Measurements from ENCODE around the gene MTIF3. TPM values are rescaled to one million over a fixed set of nuclear protein-coding genes. Genes with fewer than 3 reads are reported as not detected.

The MTIF3 gene
- total RNA-seq, 1 donor from 2014 or later, result 46.1 TPM

GRCh38 chr13:27419328-27419727 lies 31.0 kb downstream of the MTIF3 start:
- peaks cover 7% of the 10 kb centered on the region for H3K27me3 Mint-ChIP-seq (ENCODE audit: unreplicated experiment)

GRCh38 chr13:27415116-27415515 lies 35.2 kb downstream of the MTIF3 start:
- peak overlapping the region; percentile 3 for H3K27ac Mint-ChIP-seq (ENCODE audit: unreplicated experiment)
- no peak for TF ChIP-seq CTCF (IDR thresholded peaks at IDR 0.05; ENCODE audit: partially characterized antibody, unreplicated experiment)
- H3K9me3 Mint-ChIP-seq (ENCODE audit: unreplicated experiment), result peaks cover 3% of the 10 kb centered on the region
- peaks cover 4% of the 10 kb centered on the region for H3K27me3 Mint-ChIP-seq (ENCODE audit: unreplicated experiment)
- peaks cover 20% of the 10 kb centered on the region for H3K4me1 Mint-ChIP-seq (ENCODE audit: low read depth, unreplicated experiment)
- peak overlapping the region; percentile 46 for H3K4me3 Mint-ChIP-seq (ENCODE audit: unreplicated experiment)
- no peak for DNase-seq
- H3K36me3 Mint-ChIP-seq (ENCODE audit: unreplicated experiment), result no peaks in the 10 kb centered on the region

More at GRCh38 chr13:27419328-27419727, 31.0 kb downstream of the MTIF3 start:
- no peak for DNase-seq
- Mint-ChIP-seq H3K4me3 (ENCODE audit: unreplicated experiment) (no peak overlapping the region), H3K27ac (ENCODE audit: unreplicated experiment) (no peak overlapping the region), H3K4me1 (ENCODE audit: low read depth, unreplicated experiment) (peaks cover 16% of the 10 kb centered on the region), H3K9me3 (ENCODE audit: unreplicated experiment) (peaks cover 6% of the 10 kb centered on the region), H3K36me3 (ENCODE audit: unreplicated experiment) (no peaks in the 10 kb centered on the region)
- no peak for TF ChIP-seq CTCF (IDR thresholded peaks at IDR 0.05; ENCODE audit: partially characterized antibody, unreplicated experiment)

GRCh38 chr13:27411341-27411740 lies 39.0 kb downstream of the MTIF3 start:
- H3K9me3 Mint-ChIP-seq (ENCODE audit: unreplicated experiment), result peaks cover 3% of the 10 kb centered on the region
- no peak overlapping the region for H3K27ac Mint-ChIP-seq (ENCODE audit: unreplicated experiment)
- TF ChIP-seq CTCF (IDR thresholded peaks at IDR 0.05; ENCODE audit: partially characterized antibody, unreplicated experiment), result no peak
- DNase-seq, result no peak
- H3K27me3 Mint-ChIP-seq (ENCODE audit: unreplicated experiment), result peaks cover 4% of the 10 kb centered on the region
- H3K4me3 Mint-ChIP-seq (ENCODE audit: unreplicated experiment), result no peak overlapping the region
- no peaks in the 10 kb centered on the region for H3K36me3 Mint-ChIP-seq (ENCODE audit: unreplicated experiment)
- peaks cover 20% of the 10 kb centered on the region for H3K4me1 Mint-ChIP-seq (ENCODE audit: low read depth, unreplicated experiment)

GRCh38 chr13:27409013-27409412 lies 41.4 kb downstream of the MTIF3 start:
- DNase-seq, result no peak
- H3K4me1 Mint-ChIP-seq (ENCODE audit: low read depth, unreplicated experiment), result peaks cover 6% of the 10 kb centered on the region
- H3K36me3 Mint-ChIP-seq (ENCODE audit: unreplicated experiment), result no peaks in the 10 kb centered on the region
- TF ChIP-seq CTCF (IDR thresholded peaks at IDR 0.05; ENCODE audit: partially characterized antibody, unreplicated experiment), result no peak
- no peak overlapping the region for H3K4me3 Mint-ChIP-seq (ENCODE audit: unreplicated experiment)
- no peaks in the 10 kb centered on the region for H3K27me3 Mint-ChIP-seq (ENCODE audit: unreplicated experiment)
- peaks cover 2% of the 10 kb centered on the region for H3K9me3 Mint-ChIP-seq (ENCODE audit: unreplicated experiment)
- no peak overlapping the region for H3K27ac Mint-ChIP-seq (ENCODE audit: unreplicated experiment)

- no peak overlapping the region for H3K4me3 Mint-ChIP-seq (ENCODE audit: unreplicated experiment)
- no peak for DNase-seq
- H3K9me3 Mint-ChIP-seq (ENCODE audit: unreplicated experiment), result peaks cover 4% of the 10 kb centered on the region
- H3K27me3 Mint-ChIP-seq (ENCODE audit: unreplicated experiment), result no peaks in the 10 kb centered on the region
- TF ChIP-seq CTCF (IDR thresholded peaks at IDR 0.05; ENCODE audit: partially characterized antibody, unreplicated experiment), result no peak
- peaks cover 6% of the 10 kb centered on the region for H3K4me1 Mint-ChIP-seq (ENCODE audit: low read depth, unreplicated experiment)
- no peak overlapping the region for H3K27ac Mint-ChIP-seq (ENCODE audit: unreplicated experiment)
- no peaks in the 10 kb centered on the region for H3K36me3 Mint-ChIP-seq (ENCODE audit: unreplicated experiment)
Measured at GRCh38 chr13:27408074-27408473, 42.3 kb downstream of the MTIF3 start.
